Amygdala (tissue), 56 donors: ENCODE data around the gene MYOM1.

Source experiments
- DNase-seq, 56 donors: peaks; one replicate each; lab custom pipeline; 2025; lab: John Stamatoyannopoulos, UW

MYOM1 gene

GRCh38 chr18:3192752-3193151, 27.0 kb downstream of the MYOM1 start:
- DNase-seq, result no peak

GRCh38 chr18:3192286-3192685, 27.5 kb downstream of the MYOM1 start:
- no peak for DNase-seq

GRCh38 chr18:3190610-3191009, 29.2 kb downstream of the MYOM1 start:
- no peak for DNase-seq

- DNase-seq, result no peak
Observed at GRCh38 chr18:3189884-3190283, 29.9 kb downstream of the MYOM1 start.

GRCh38 chr18:3186678-3187658, 32.8 kb downstream of the MYOM1 start:
- DNase-seq, result no peak

GRCh38 chr18:3184275-3184963, 35.3 kb downstream of the MYOM1 start:
- DNase-seq, result no peak

- DNase-seq, result no peak
Observed at GRCh38 chr18:3183103-3183717, 36.6 kb downstream of the MYOM1 start.

GRCh38 chr18:3180325-3180724, 39.4 kb downstream of the MYOM1 start:
- no peak for DNase-seq

- DNase-seq, result no peak
Observed at GRCh38 chr18:3179430-3180089, 40.2 kb downstream of the MYOM1 start.

- peak in 36 of 56 donors; percentile 2 to 72 (median 13) for DNase-seq
Observed at GRCh38 chr18:3177902-3178687, 41.7 kb downstream of the MYOM1 start.

- DNase-seq, result no peak
Observed at GRCh38 chr18:3175195-3175758, 44.5 kb downstream of the MYOM1 start.

GRCh38 chr18:3172097-3172496, 47.7 kb downstream of the MYOM1 start:
- DNase-seq, result no peak

GRCh38 chr18:3171631-3172030, 48.1 kb downstream of the MYOM1 start:
- DNase-seq, result no peak

- no peak for DNase-seq
Observed at GRCh38 chr18:3170441-3171161, 49.2 kb downstream of the MYOM1 start.

- no peak for DNase-seq
Observed at GRCh38 chr18:3164381-3164780, 55.4 kb downstream of the MYOM1 start.

- DNase-seq, result no peak
Observed at GRCh38 chr18:3163968-3164367, 55.8 kb downstream of the MYOM1 start.

- no peak for DNase-seq
Observed at GRCh38 chr18:3162181-3162580, 57.6 kb downstream of the MYOM1 start.

- no peak for DNase-seq
Observed at GRCh38 chr18:3159830-3160229, 59.9 kb downstream of the MYOM1 start.

GRCh38 chr18:3157606-3158005, 62.2 kb downstream of the MYOM1 start:
- DNase-seq, result no peak
